Parathyroid adenoma (tissue), 2 donors: ENCODE data around the gene LHX5.

Source experiments
- H2AFZ ChIP-seq: fragments of 300-600 bp; sonication (generic); one replicate; pipeline ENCODE4 v1.7.0; 2017; ENCODE audit warnings: antibody characterized with exemption, mild to moderate bottlenecking
- H3K27ac ChIP-seq: fragments of 300-600 bp; sonication (generic); one replicate; pipeline ENCODE4 v1.7.0; 2017
- H3K27me3 ChIP-seq: fragments of 300-600 bp; sonication (generic); one replicate; pipeline ENCODE4 v1.7.0; 2017; ENCODE audit warnings: low read length; ENCODE audit not compliant: control insufficient read depth, insufficient read depth
- H3K36me3 ChIP-seq: fragments of 300-600 bp; sonication (generic); one replicate; pipeline ENCODE4 v1.7.0; 2017; ENCODE audit warnings: low read length; ENCODE audit not compliant: control insufficient read depth, insufficient read depth
- H3K4me1 ChIP-seq: fragments of 300-600 bp; sonication (generic); one replicate; pipeline ENCODE4 v1.7.0; 2017; ENCODE audit warnings: control low read depth
- H3K4me2 ChIP-seq: fragments of 300-600 bp; sonication (generic); one replicate; pipeline ENCODE4 v1.7.0; 2017; ENCODE audit warnings: low read length
- H3K4me3 ChIP-seq: fragments of 300-600 bp; sonication (generic); one replicate; pipeline ENCODE4 v1.7.0; 2017; ENCODE audit warnings: low read depth, low read length
- H3K79me2 ChIP-seq: fragments of 300-600 bp; sonication (generic); one replicate; pipeline ENCODE4 v1.7.0; 2017; ENCODE audit warnings: control low read depth
- H3K9ac ChIP-seq: fragments of 300-600 bp; sonication (generic); one replicate; pipeline ENCODE4 v1.7.0; 2017; ENCODE audit warnings: mild to moderate bottlenecking
- H3K9me3 ChIP-seq: fragments of 300-600 bp; sonication (generic); one replicate; pipeline ENCODE4 v1.7.0; 2017; ENCODE audit warnings: low read length; ENCODE audit not compliant: control insufficient read depth
- TF ChIP-seq, protein P1 (sequence below): fragments of 300-600 bp; sonication (generic); IDR thresholded peaks from one replicate; pipeline ENCODE4 v1.7.0; 2017; ENCODE audit warnings: antibody characterized with exemption, mild to moderate bottlenecking
- donor health status: primary hyperparathyroidism.

LHX5 gene

DNA sequence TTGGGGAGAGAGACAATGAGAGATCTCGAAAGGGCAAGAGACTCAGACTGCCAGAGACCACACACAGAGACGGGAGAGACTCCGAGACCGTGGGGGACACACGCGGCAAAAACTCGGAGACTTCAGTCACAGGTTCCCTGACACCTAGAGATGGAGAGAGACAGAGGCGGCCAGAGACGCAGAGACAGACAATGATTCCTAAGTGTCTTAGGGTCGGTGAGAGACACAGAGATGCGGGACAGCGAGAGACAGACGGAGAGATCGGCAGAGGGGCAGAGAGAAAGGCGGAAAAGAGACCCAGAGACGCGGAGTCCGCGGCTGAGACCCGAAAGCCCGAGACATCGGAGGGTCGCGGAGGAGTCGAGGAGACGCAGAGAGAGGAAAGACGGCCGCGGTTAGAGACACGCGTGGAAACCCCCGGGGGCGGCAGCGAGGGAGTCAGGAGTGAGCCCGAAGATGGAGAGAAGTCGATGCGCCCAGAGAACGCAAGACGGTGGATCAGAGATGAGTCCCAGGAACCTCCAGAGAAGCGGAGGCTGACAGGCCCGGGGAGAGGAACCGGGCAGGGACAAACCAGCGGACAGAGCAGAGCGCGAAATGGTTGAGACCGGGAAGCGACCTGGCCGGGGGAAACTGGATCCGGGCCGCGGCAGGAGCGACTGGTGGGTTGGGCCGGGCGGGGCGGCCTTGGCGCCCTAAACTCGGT, 7.8 kb downstream of the LHX5 start:
- Histone ChIP-seq H3K36me3 (no peaks in the 10 kb centered on the region), H3K27ac (no peak overlapping the region), H3K4me2 (peak overlapping the region; percentile 49), H3K27me3 (peaks cover 16% of the 10 kb centered on the region), H3K79me2 (no peaks in the 10 kb centered on the region), H2AFZ (peak overlapping the region; percentile 3), H3K9ac (no peak overlapping the region), H3K4me3 (peak overlapping the region; percentile 16), H3K9me3 (no peaks in the 10 kb centered on the region), H3K4me1 (peaks cover 3% of the 10 kb centered on the region)
- TF ChIP-seq, protein P1, sequence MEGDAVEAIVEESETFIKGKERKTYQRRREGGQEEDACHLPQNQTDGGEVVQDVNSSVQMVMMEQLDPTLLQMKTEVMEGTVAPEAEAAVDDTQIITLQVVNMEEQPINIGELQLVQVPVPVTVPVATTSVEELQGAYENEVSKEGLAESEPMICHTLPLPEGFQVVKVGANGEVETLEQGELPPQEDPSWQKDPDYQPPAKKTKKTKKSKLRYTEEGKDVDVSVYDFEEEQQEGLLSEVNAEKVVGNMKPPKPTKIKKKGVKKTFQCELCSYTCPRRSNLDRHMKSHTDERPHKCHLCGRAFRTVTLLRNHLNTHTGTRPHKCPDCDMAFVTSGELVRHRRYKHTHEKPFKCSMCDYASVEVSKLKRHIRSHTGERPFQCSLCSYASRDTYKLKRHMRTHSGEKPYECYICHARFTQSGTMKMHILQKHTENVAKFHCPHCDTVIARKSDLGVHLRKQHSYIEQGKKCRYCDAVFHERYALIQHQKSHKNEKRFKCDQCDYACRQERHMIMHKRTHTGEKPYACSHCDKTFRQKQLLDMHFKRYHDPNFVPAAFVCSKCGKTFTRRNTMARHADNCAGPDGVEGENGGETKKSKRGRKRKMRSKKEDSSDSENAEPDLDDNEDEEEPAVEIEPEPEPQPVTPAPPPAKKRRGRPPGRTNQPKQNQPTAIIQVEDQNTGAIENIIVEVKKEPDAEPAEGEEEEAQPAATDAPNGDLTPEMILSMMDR = no peak

DNA sequence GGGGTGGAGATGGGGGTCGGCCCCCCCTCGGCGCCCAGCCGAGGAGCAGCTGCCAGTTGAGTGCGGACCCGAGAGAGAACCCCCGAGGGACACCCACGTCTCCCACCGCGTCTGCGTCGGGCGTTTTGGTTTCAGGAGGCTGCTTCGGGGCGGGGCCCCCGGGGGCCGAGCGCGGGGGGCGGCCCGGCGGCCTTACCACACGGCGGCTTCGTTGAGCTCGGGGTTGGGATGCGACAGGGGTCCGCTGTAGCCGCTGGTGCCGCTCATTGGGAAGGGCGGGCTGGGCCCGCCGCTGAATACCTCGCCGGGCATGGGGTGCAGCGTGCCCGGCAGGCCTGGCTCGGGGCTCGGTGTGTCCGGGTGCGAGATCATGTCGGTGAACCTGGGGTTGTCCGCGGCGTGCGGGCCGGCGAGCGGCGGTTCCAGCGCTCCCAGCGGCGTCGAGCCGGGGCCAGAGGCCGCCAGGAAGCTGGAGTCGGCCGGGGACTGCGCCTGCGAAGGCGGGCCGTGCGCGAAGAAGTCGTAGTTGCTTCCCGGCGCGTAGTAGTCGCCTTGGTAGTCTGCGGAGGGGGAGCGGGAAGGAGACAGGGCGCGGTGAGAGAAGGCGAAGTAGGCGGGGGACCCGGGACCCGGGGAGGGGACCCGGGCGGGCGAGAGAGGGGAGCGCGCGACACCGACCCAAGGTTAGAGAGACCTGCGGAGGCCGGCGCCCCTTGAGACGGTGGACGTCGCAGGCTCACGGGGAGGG, 8.5 kb downstream of the LHX5 start:
- Histone ChIP-seq H3K9ac (no peak overlapping the region), H3K27ac (no peak overlapping the region), H3K4me1 (peaks cover 3% of the 10 kb centered on the region), H3K27me3 (peaks cover 14% of the 10 kb centered on the region), H3K4me2 (peak overlapping the region; percentile 49), H2AFZ (peak overlapping the region; percentile 23), H3K4me3 (no peak overlapping the region), H3K9me3 (no peaks in the 10 kb centered on the region), H3K79me2 (no peaks in the 10 kb centered on the region), H3K36me3 (no peaks in the 10 kb centered on the region)
- TF ChIP-seq, protein P1 = no peak

DNA sequence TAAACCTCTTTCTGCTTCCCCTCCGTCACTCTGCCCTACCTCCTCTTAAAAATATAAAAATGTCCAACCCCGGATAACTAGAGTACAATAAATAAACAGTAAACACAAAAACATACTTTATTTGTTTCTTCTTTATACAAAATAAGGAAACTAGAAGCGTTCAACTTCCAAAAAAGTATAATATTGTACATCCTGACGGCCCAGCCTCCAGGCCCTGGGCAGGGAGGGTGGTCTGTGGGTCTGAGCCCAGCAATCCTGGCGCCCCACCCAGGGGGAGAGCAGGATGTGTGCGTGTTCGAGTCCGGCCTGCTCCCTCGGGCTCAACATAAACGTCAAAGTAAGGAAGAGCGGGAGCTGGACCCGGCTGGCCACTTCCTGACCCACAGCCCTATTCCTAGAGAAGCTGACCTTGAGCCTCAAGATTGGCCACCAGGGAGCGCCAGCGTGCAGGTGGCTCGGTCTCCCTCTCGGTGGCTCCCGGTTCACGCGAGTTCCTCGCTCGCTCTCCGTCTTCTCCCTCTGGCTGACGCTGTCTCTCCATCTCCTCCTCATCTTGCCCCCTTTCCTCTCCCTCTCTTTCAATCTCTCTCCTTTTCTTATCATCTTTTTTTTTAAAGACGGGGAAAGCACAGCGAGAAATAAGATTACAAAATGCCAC, 9.4 kb downstream of the LHX5 start:
- TF ChIP-seq, protein P1 = peak; percentile 90
- Histone ChIP-seq H3K27ac (no peak overlapping the region), H3K79me2 (no peaks in the 10 kb centered on the region), H3K4me3 (no peak overlapping the region), H3K27me3 (peaks cover 8% of the 10 kb centered on the region), H3K4me2 (peak overlapping the region; percentile 38), H3K4me1 (no peaks in the 10 kb centered on the region), H3K36me3 (no peaks in the 10 kb centered on the region), H2AFZ (peak overlapping the region; percentile 73), H3K9ac (no peak overlapping the region), H3K9me3 (no peaks in the 10 kb centered on the region)

DNA sequence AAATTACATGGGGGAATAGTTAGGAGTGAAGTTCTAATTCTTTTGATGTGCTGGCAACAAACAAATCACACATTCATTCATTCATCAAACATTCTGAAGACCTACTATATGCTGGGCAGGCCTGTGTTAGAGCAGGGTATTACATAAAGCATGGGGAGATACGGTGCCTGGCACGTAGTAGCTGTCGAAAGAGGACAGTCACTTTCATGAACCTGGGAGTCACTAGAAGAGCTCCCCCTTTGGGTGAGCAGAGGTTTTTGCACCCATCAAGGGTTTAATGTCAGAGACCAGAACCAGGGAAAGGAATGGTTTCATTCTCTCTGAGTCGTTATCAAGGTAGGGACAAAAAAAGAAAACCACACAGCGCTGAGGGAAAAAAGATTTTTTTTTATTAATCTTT, 10.0 kb downstream of the LHX5 start:
- peaks cover 3% of the 10 kb centered on the region for H3K27me3 ChIP-seq
- H2AFZ ChIP-seq = no peak overlapping the region

More for the DNA sequence above, 10.0 kb downstream of the LHX5 start:
- Histone ChIP-seq H3K9me3 (no peaks in the 10 kb centered on the region), H3K9ac (no peak overlapping the region), H3K79me2 (no peaks in the 10 kb centered on the region), H3K4me3 (no peak overlapping the region), H3K4me1 (no peaks in the 10 kb centered on the region), H3K27ac (no peak overlapping the region), H3K4me2 (no peak overlapping the region), H3K36me3 (no peaks in the 10 kb centered on the region)
- TF ChIP-seq, protein P1 = peak; percentile 6
